ENCODE data around the gene WDFY2. TPM values are rescaled to one million over a fixed set of nuclear protein-coding genes. Genes with fewer than 3 reads are reported as not detected.
A peak's percentile ranks its signal among the peaks of the same experiment; 100 is the strongest.

WDFY2 gene
- total and polyA plus RNA-seq, 2 of the 8 experiments (the other 6 are each of a cell fraction or from before 2014, with no cell fraction given) = 13.9 to 29.0 TPM

DNA sequence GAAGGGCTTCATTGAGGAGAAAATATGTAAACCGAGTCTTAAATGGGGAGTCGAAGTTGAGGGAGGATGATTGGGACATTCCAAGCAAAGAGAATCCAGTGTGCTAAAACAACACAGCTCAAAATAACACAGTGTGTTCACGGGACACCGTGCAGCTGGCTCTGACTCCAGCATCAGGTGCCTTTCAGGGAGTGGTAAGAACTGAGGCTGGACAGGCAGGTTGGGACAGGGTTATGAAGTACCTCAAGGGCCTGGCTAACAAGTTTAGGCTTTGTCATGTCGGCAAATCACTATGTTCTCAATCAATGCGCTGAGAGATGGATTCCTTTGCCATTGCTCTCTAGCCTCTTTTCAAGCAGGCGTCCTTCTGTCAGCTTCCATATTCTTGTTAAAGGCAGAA lies 27.5 kb upstream of the WDFY2 start:
- Histone ChIP-seq H3K27ac (ENCODE audit: low read depth, low read length) (no peak overlapping the region), H4K20me1 (replicated peaks in 1 of 2; ENCODE audit: control insufficient read depth in 1 of 2, insufficient read depth in 2 of 2, low read length in 2 of 2) (no peaks in the 10 kb centered on the region), H3K79me1 (ENCODE audit: low read depth, low read length) (no peaks in the 10 kb centered on the region), H3K4ac (replicated peaks; ENCODE audit: insufficient read length, low read depth, low read length) (no peak overlapping the region), H3K79me2 (ENCODE audit: control insufficient read depth in 1 of 2, insufficient read depth in 2 of 2, low read length in 2 of 2) (no peaks in the 10 kb centered on the region), H3K4me1 (replicated peaks in 1 of 4; ENCODE audit: control insufficient read depth in 3 of 4, insufficient read depth in 4 of 4, low read length in 3 of 4) (peaks cover 0 to 6% (median 3%) of the 10 kb centered on the region in 4 experiments; a peak in 2 of 7 replicates), H4K5ac (ENCODE audit: insufficient read length, low read depth, low read length) (no peak overlapping the region), H2BK12ac (ENCODE audit: low read depth, low read length) (no peak overlapping the region), H2AK5ac (ENCODE audit: low read depth, low read length) (no peak overlapping the region; the same call in 1 of the 2 replicates), H3K27me3 (replicated peaks in 1 of 4; ENCODE audit: control insufficient read depth in 3 of 4, extremely low read depth in 1 of 4, insufficient read depth in 3 of 4, low read length in 3 of 4) (no peaks in the 10 kb centered on the region), H2BK5ac (ENCODE audit: low read depth, low read length) (no peak overlapping the region), H3K36me3 (ENCODE audit: control insufficient read depth in 2 of 4, insufficient read depth in 4 of 4, low read length in 3 of 4) (no peaks in the 10 kb centered on the region), H4K8ac (ENCODE audit: extremely low read depth, insufficient read depth, low read length) (no peak overlapping the region), H3K23ac (ENCODE audit: insufficient read length) (no peak overlapping the region), H2AFZ (ENCODE audit: low read length) (peak overlapping the region; percentile 63), H2BK20ac (ENCODE audit: low read length) (no peak overlapping the region), H2BK120ac (replicated peaks; ENCODE audit: low read depth, low read length) (no peak overlapping the region), H3K9ac (replicated peaks in 1 of 4; ENCODE audit: extremely low read depth in 1 of 4, low read depth in 3 of 4, low read length in 3 of 4) (no peak overlapping the region), H3K18ac (ENCODE audit: extremely low read depth, low read length) (no peak overlapping the region), H3K4me2 (ENCODE audit: insufficient read depth in 1 of 2, low read depth in 2 of 2, low read length in 2 of 2) (no peak overlapping the region), H3K4me3 (ENCODE audit: extremely low read depth in 1 of 4, insufficient read depth in 2 of 4, low read depth in 3 of 4, low read length in 4 of 4) (no peak overlapping the region), H3K14ac (ENCODE audit: insufficient read length) (no peak overlapping the region), H3K9me3 (ENCODE audit: insufficient read depth in 2 of 2, low read depth in 1 of 2, low read length in 1 of 2) (no peaks in the 10 kb centered on the region), H3K23me2 (ENCODE audit: low read depth, low read length) (no peaks in the 10 kb centered on the region), H2BK15ac (ENCODE audit: low read length) (peak overlapping the region; percentile 47; the same call in 1 of the 2 replicates), H3K56ac (replicated peaks; ENCODE audit: insufficient read length, low read depth, low read length) (no peak overlapping the region), H4K91ac (replicated peaks; ENCODE audit: insufficient read length, low read length) (no peak overlapping the region)
- ChIA-PET CTCF (ENCODE audit: partially characterized antibody) (interaction anchor here (0.6 to 1.0 kb wide), 3 partner anchors 8 to 113 kb away, joined by 3 read pairs; no protein-coding TSS in a partner anchor), POLR2A (ENCODE audit: partially characterized antibody) (interaction anchor here (0.9 to 1.2 kb wide), 2 partner anchors 23 to 104 kb away, joined by 3 read pairs; partner anchors contain the start of gene INTS6)
- FAIRE-seq (no peak), DNase-seq (ENCODE audit: low read depth in 1 of 2, low spot score in 2 of 2) (no peak)
- WGBS, 2 experiments (ENCODE audit: extremely low coverage in 1 of 2, insufficient coverage in 1 of 2, insufficient read length in 1 of 2, insufficient replicate concordance in 2 of 2, low coverage in 1 of 2, low lambda C conversion rate in 2 of 2, missing lambda C conversion rate in 1 of 2) = 88% methylated on average over 7 of the region's 7 CpGs; no CpG with 5 or more reads in 1 of the 2 experiments
- TF ChIP-seq CBX5 (IDR thresholded peaks at IDR 0.05; ENCODE audit: low read depth, low read length) = no peak
- no peak for TF ChIP-seq HDAC6 (IDR thresholded peaks at IDR 0.05; ENCODE audit: low read depth, low read length)
- no peak for TF ChIP-seq RAD21 (IDR thresholded peaks at IDR 0.05 in 1 of 2, conservative IDR thresholded peaks at IDR 0.05 in 1 of 2; ENCODE audit: low read depth in 2 of 2, low read length in 2 of 2)
- TF ChIP-seq, protein P1, sequence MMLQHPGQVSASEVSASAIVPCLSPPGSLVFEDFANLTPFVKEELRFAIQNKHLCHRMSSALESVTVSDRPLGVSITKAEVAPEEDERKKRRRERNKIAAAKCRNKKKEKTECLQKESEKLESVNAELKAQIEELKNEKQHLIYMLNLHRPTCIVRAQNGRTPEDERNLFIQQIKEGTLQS (IDR thresholded peaks at IDR 0.05; ENCODE audit: insufficient read depth, low read depth, low read length) = no peak
- no peak for TF ChIP-seq RFX5 (IDR thresholded peaks at IDR 0.05; ENCODE audit: borderline replicate concordance, low read depth, low read length)
- TF ChIP-seq SP4 (IDR thresholded peaks at IDR 0.05; ENCODE audit: low read length) = no peak
- TF ChIP-seq KDM4A (IDR thresholded peaks at IDR 0.05; ENCODE audit: low read depth, low read length, severe bottlenecking) = no peak
- TF ChIP-seq SP1 (IDR thresholded peaks at IDR 0.05; ENCODE audit: low read depth, low read length) = no peak
- TF ChIP-seq PHF8 (conservative IDR thresholded peaks at IDR 0.05; ENCODE audit: low read depth, low read length) = no peak
- TF ChIP-seq POU5F1 (IDR thresholded peaks at IDR 0.05; ENCODE audit: low read depth, low read length) = no peak
- no peak for TF ChIP-seq HDAC2 (IDR thresholded peaks at IDR 0.05; ENCODE audit: borderline replicate concordance in 1 of 2, low read depth in 2 of 2, low read length in 2 of 2)
- TF ChIP-seq, protein P2, sequence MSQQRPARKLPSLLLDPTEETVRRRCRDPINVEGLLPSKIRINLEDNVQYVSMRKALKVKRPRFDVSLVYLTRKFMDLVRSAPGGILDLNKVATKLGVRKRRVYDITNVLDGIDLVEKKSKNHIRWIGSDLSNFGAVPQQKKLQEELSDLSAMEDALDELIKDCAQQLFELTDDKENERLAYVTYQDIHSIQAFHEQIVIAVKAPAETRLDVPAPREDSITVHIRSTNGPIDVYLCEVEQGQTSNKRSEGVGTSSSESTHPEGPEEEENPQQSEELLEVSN (IDR thresholded peaks at IDR 0.05) = no peak

Measured in H1 (cell line).